A673 (cell line): ENCODE results near the gene PITX1.

Experiments
- EZH2 ChIP-seq: fragments of 200-600 bp; sonication (generic); IDR thresholded peaks from 2 replicates; pipeline ENCODE4 v1.6.1; 2017; ENCODE audit warnings: borderline replicate concordance, low read depth, mild to moderate bottlenecking, mixed read lengths, antibody characterized with exemption, low read length; ENCODE audit not compliant: poor library complexity, severe bottlenecking
- TF ChIP-seq, protein P1 (sequence below): fragments of 300-800, 200-600 bp; sonication (generic); conservative IDR thresholded peaks from 2 replicates; pipeline ENCODE4 v1.5.1; 2017; ENCODE audit warnings: low read depth, mild to moderate bottlenecking, antibody characterized with exemption, low read length, moderate library complexity, mixed read lengths

DNA sequence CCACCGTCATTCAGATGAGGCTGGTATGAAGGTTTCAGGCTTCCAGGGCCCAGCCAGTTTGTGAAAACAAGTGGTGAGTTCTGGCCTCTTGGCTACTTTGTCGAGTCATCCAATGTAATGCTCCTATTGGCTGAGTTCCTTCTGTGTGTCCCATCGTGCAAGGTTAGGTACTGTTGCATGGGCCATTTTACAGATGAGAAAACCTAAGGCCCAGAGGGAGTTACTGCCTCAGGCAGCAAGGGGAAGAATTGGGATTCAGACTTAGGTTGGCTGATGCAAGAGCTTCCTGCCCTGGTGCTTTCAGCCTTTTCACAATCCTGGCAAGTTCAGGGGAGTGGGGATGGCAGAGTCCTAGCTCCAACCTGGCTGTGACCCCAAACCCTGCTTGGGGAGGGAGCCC, 17.4 kb upstream of the PITX1 start:
- no peak for TF ChIP-seq EZH2
- TF ChIP-seq, protein P1, sequence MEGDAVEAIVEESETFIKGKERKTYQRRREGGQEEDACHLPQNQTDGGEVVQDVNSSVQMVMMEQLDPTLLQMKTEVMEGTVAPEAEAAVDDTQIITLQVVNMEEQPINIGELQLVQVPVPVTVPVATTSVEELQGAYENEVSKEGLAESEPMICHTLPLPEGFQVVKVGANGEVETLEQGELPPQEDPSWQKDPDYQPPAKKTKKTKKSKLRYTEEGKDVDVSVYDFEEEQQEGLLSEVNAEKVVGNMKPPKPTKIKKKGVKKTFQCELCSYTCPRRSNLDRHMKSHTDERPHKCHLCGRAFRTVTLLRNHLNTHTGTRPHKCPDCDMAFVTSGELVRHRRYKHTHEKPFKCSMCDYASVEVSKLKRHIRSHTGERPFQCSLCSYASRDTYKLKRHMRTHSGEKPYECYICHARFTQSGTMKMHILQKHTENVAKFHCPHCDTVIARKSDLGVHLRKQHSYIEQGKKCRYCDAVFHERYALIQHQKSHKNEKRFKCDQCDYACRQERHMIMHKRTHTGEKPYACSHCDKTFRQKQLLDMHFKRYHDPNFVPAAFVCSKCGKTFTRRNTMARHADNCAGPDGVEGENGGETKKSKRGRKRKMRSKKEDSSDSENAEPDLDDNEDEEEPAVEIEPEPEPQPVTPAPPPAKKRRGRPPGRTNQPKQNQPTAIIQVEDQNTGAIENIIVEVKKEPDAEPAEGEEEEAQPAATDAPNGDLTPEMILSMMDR, result no peak
